Stromal cell of bone marrow (primary cell): Measurements from ENCODE around the gene NFKB1.

Experiments used
- DNase-seq: peaks from one replicate; pipeline ENCODE4 v3.0.0-alpha.2; 2012; ENCODE audit warnings: low read depth

NFKB1 gene

DNA sequence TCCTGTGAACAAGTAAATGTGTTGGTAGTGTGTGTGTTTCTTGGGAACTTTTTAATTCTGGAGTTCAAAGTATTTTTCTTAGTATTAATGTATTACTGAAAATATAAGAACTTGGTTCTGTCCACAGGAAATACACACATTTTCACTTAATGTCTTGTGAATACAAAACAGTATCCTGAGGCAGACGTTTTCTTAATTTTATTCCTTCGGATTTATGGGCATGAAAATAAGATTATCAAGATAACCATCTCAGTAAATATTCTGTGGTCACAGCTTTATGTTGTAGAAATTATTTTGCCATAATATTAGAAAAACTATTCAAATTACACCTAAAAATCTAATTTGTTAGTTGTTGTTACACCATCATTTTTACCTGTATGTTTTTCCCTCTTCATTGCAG is 29.8 kb downstream of the NFKB1 start:
- DNase-seq = no peak

DNA sequence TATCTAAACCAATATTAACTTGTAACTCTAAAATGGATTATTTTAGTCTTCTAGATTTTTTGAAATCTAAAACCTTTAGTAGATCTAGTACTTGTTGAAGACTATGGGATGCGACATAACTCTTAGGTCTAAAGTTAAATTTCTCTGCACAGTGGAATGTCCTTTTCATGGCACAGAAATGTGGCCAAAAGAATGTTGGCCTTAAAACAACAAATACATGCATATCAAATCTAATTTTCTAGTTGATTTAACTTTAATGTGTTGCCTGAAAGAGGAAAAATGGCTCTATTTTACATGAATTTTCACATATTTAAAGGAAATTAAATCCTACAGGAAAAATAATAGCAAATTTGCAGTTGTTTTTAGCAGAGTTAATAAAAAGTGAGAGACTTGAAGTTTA is 30.3 kb downstream of the NFKB1 start:
- no peak for DNase-seq

DNA sequence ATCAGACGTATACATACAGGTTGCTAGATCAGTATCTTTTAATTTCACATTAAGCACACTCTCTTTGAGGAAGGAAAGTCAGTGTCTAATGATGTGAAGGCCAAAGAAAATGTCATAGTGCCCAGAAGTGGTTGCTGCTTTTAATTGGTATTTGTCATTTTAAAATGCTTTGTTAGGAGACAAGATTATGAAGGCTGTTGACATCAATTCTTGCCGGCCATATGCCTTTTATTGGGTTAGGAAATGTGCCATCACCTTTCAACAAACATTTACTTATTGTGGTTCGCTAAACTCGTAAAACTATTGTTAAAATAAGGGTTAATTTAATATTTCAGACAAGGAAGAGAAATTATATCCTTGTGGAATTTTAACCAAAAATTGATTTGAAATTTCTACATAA is 32.2 kb downstream of the NFKB1 start:
- no peak for DNase-seq

DNA sequence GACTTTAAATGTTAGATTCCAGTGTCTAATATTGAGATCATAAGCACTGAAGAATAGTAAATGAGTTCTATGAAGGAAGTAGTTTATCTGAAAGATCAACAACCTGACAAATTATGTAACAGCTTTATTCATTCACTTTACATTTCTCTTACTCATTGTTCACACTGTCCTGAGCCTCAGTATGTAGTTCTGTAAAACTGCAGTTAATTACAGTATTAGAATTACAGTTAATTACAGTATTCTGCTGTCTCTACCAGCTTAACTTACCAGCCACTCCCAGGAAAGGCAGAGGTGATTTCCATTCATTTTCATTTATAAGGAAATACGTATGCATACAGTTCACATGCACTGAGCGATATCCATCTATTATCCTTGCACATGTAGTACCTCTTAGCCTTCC is 32.7 kb downstream of the NFKB1 start:
- no peak for DNase-seq

DNA sequence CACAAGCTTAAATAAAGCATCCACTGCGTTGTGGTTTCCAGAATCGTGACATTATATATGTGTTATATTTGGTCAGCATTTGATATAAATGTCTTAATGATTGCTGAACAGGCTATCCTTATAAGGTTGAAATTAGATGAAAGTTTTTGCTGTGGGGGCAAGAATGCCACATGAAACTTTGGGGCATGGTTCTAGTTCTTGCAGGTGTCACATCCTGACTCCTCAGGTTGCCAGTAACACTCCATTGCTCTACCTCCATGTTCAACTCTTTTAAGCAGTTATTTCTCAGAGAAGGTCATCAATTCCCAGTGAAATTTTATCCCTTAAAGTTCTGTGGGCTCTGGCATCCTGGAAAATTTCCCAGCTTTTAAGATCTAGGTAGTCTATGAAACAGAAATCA is 33.7 kb downstream of the NFKB1 start:
- DNase-seq = no peak

DNA sequence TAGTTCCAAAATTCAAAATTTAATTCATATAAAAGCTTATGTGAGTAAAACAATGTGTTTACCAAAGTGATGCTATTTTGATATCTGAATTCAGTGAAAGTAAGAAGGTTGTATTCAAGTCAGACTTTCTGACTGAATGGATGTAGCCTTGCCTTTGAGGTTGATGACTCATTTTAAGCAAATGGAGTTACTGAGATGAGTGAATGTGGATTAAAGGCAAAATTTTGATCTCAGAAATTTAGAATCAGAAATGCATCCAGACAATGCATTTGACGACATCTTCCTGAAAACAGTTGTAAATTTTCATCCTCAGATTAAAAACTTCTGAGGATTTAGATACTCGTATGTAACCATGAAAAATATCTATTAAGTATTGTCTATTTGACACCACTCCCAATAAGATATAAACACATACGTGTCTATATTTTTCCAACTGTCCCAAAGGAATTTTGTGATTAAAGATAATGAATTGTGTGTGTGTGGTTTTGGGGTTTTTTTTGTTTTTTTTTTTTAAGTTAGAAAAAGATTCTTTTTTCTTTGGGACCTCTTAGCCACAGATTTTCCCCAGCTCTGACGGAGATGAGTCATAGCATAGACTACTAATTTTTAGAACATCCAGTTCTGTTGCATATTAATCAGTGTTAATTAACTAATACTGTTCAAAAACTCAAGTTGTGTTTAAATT is 34.4 kb downstream of the NFKB1 start:
- DNase-seq = peak; percentile 28

DNA sequence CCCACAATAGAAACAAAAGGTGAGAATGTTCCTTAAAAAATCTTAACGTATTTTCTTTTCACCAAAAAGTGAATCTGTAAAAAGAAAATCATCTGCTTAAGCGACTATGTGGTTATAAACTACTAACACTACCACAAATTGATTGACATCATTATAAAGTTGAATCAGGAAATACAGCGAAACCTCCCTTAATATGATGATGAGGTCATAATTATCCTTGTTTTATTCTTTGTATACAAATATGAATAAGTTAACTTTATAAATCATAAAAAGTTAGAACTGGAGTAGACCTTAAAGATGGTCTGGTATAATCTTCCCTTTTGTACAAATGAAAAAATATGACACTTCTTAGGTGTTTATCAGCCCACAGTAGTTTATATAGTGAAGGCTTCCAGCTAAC is 35.6 kb downstream of the NFKB1 start:
- DNase-seq = no peak

DNA sequence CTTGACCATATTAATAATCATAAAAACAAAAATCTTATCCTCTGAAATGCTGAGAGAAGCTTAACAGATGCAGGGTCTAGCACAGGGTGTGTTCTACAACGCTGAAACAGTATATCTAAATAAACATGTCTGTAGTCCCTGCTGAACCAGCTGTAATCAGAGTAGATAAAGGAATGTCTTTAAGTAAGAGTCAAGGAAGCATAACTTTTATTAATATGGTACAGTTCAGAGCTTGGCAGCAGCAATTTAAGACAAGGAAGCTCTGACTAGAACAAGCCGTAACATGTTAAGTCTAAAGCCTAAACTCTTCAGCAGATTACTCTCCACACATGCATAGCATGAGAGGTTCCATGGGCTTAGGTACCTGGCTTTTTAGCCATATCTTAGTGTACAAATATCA is 36.1 kb downstream of the NFKB1 start:
- DNase-seq = no peak

DNA sequence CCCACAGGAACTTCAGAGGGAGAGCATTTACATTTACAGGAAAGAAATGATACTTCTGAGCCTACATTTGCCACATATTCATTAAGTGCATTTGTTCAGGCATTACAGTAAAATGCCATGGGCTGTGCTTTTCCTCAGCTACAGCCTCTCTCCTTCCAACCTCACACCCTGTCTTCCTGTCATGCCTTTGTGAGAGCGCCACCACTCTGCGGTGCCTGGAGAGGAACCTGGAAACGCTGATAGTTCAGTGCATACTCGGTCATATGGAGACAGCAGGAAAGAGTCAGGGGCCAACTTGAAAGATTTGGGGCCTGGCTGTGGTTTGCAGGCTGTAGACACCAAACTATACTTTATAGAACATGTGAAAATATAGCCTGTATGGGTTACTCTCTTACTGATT is 40.5 kb downstream of the NFKB1 start:
- no peak for DNase-seq

DNA sequence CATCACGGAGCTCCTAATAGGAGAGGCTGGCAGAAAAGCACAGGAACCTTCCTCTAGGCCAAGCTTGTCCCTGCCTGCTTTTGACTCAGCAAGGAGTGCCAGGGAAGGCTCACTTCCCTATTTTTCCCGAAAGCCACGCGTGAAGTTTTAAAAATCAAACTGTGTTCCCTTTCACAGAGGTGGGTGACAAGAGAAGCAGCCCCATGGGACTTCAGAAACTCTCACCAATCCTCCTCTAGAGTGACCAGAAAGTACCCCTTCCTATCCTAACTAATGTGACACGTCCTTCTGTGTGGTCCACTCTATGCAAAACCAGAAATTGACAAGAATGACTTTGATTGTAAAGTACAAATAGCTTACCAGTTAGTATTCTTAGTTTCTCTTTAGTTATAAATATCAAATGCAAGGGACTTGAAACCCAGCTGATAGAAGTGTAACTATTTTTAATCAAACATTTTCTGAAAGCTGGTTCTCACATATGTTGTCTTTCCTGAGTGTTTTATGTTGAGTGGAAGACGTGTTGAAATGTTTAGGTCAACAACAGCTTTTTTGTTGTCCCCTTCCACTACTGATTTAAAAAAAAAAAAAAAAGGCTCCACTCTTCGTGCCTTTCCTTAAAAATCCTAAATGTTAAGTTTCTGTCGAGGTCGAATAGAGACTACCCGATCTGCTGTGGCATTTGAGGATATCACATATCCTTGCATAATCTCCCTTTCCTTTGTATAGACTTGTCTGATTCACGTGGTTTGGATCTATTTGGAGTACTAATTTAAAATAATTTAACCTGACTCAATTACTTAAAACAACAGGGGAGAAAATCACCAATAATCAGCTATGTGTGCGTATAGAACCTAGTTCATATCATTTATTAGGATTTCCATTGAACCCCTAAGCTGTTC is 42.1 kb downstream of the NFKB1 start:
- no peak for DNase-seq

DNA sequence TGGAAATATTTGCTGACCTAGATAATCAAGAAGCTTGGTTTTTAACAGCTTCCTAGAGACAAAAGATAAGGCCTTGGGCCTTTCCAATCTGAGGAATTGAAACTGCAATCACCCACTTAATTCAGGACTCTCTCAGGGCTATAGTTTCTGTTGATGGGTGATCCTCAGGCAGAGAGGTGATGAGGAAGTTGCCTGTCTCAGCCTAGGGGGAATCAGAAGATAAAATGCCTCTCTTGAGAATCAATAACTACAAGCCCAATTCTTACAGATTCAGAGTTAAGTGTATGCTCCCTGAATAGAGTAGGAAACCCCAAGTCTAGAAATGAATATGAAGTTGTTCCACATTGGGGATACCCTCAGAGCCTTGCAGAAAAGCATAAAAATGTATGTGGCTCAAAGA is 45.5 kb downstream of the NFKB1 start:
- DNase-seq = no peak

DNA sequence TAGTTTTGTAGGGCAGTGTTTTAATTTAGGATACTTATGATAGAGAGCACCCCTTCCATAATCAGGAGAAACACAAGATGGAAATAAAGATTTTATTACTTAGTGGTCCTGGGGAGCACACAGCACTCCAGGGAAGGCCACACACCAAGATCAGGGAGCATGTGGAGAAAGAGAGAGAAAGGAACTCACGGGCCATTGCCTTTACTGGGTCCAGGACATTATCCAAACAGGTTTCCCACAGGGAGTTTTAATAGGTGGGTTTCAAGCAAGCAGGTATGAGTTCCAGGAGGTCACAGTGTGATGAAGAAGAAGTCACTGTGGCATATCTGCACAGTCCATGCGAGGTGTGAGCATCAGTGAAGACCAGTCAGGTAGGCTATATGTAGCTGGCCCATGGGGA is 46.8 kb downstream of the NFKB1 start:
- no peak for DNase-seq

DNA sequence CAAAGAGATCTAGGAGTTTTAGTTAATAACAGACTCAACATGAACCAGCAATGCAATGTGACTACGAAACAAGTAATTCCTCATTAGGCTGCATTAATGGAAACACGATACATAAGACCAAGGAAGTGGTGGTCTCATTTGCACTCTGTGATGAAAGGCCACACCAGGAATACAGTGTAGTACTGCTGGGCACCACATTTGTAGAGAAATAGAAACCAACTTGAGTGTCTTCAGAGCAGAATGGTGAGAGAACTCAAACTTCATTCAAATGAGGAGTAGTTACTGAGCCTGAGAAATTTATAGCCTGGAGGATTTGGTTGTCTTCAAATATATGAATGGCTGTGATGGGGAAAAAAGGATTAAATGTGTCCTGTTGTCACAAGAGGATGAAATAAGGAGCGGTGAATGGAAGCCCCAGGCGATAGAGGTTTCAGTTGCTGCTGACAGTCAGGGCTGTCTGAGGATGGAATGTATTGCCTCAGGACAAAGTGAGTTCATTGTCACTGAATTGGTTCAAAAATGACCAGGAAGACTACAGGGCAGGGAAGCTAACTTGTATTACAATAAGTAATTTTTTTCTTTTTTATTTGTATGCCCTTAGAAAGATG is 50.9 kb downstream of the NFKB1 start:
- DNase-seq = no peak

DNA sequence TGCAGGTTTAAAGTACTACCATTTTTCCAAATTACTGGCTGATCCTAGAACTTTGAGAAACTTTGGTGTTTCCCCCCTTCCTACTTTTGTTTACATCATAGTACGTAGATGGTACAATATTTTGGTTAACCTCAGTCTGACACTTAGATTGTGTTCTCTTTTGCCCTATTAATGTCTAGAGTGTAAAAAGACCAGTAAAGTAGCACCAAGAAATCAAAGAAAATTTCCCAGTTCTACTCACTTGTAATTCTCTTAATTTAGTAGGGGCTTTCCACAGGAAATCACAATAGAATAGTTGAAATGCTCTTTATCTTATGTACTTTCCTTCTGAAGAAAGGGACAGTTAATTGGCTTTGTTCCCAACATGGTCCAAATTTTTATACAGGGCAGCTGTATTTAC is 51.6 kb downstream of the NFKB1 start:
- DNase-seq = no peak

DNA sequence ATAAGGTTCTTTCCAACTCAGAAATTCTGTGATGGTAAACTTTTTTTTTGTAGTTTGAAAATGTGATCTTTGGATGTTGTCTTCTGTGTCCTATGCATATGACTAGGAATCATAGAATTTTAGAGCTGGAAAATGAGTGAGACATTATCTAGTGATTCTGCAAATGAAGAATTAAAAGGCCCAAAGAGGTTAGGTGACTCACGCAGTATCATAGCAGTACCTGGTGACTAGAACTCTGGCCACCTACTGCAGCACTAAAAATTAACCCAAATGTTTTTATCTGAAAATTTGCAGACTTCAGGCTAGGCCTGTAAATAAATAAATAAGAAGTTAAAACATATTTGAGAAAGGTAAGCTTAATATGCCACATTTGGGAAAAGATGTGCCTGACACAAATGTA is 52.8 kb downstream of the NFKB1 start:
- no peak for DNase-seq

DNA sequence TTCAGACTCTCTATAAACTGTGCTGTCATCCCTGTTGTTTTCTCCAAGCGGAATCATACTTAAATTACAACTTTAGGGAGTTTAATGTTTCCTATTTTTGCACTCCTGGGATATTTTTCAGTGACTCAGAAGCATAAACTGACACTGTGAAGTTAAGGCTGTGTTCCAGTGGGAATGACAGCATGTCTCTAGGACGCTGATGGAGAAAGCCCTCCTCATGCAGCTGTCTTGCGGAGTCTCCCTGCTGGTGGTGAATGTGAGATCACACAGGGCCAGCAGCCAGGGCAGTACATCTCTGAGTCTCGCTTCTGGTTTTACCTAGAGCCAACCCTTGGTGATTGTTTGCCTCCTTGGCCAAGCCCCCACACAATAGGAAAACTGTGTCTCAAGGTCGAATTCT is 53.3 kb downstream of the NFKB1 start:
- peak; percentile 41 for DNase-seq

DNA sequence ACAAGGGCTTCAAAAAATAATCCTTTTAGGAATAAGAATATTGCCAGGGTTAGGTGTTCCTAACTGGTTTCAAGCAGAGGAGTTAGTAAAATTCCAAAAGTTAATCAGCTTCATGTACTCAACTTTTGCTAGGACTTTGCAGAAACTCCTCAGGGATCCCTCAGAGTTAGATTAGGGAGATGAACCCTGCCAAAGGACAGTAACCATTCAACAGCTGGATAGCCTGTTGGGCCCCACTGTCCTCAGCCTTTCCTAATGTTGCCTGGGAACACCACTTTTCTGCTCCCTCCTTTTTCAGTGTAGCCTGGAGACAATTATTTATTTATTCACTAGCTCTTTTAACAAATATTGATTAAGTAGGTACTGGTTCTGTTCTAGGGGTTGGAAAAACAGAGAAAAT is 53.8 kb downstream of the NFKB1 start:
- no peak for DNase-seq

DNA sequence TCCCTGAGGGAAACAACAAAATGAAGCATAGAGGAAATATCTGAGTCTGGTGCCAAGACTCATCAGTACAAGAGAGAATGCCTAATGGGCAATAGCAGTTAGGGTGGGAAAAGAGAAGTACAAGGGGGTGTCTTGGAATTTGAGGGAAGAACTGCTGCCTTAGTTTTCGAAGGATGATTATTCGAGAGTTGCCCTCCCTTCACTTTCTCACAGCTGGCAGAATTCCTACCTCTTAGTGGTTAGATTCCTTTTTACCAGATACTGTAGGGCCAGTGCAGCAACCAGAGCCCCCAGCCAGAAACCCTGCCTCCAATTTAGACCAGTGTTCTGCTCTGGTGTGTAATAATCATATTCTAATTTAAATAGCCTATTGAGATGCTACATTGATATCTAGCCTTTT is 56.5 kb downstream of the NFKB1 start:
- DNase-seq = no peak

DNA sequence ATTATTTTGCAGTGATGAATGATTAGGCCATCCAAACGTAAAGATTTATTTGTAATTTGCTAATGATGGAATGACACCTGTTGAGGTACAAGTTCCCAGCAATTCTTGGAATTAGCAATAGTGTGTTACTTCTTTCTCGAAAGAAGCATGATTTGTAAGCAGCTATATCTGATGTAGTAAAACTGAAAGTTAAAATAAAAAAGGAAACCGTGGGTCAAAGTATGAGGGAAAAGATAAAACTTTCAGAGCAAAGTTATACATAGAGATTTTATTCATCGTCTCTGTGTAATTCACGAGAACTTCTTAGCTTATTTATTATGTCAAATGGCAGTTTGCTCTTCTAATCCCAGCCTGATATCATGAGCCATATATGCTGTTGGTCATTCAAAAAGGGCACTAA is 59.0 kb downstream of the NFKB1 start:
- DNase-seq = no peak

DNA sequence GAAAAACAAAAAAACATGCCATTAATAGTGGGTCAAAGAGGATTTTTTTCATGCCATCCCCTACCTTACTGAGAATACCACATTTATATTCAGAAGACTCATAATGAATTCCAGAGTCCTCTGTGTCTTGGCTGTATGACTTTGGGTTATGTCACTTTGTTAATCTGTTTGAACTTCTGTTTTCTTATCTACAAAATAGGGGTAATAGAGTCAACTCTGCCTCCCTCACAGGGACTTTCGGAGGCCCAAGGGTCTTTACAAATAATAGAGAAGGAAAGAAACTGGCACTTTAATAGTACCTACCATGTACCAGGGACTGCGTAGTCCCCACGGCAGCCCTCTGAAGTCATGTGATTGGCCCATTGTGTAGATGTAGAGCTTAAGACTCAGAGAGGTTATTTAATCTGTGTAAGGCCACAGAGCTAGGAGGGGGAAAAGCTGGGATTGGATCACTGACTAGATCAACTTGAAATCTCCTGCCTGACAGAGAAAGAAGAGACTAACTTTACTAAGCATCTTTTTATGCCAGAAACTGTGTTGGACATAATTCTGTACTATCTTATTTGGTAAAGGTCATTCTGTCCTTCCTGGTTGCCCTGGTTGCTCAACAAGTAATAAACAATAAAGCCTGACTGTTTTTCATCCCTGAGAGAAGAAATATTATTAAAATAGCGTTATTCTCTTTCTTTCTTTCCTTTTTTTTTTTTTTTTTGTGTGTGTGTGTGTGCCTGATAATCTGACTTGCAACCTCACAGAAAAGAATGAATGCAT is 59.6 kb downstream of the NFKB1 start:
- DNase-seq = no peak

DNA sequence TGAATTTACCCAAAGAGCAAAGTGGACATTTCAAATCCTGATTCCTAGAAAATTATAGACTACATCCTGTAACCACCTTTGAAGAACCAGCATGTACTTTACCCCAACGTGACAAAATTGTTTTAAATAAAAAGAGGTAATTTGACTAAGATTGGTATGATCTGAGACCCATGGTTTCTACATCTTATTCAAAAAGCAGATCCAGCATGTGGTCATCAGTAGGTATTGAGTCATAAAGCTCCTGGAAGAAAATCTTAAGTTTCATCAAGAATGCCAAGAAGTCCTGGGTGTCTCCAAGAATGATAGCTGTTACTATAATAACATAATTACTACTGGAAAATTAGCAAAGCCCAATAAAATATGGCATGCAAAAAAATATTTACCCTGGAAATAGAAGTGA is 61.8 kb downstream of the NFKB1 start:
- no peak for DNase-seq

DNA sequence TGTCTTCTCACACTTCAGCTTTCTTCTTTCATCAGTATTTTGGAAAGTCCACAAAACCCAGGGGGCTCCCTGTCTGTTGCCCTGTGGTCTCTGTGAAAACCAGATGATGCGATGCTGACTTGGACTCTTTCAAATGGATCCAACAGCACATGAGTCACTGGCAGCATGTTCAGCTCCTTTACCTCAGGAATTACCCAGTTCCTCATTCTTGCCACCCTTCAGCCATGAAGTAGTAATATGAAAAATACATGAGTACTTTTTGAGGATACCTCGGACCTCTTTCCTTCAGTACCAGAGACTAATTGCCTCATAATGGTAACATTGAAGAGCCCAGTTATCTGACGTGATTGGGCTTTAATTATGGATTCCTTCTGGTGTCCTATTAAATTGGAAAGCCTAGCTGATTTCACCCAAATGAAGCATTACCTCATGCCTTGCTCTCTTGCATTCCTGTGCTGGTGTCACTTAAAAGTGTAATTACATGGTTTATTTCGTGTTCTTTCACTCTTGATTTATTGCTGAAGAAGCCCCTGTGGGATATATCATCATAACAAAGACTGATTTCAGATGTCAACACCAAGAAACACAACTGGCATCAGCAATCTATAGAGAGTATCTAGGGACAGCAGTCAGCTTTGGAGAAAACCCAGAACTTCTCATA is 63.4 kb downstream of the NFKB1 start:
- DNase-seq = peak; percentile 69
